ENCODE data around the gene THRB.
A peak's percentile ranks its signal among the peaks of the same experiment; 100 is the strongest.

THRB gene

DNA sequence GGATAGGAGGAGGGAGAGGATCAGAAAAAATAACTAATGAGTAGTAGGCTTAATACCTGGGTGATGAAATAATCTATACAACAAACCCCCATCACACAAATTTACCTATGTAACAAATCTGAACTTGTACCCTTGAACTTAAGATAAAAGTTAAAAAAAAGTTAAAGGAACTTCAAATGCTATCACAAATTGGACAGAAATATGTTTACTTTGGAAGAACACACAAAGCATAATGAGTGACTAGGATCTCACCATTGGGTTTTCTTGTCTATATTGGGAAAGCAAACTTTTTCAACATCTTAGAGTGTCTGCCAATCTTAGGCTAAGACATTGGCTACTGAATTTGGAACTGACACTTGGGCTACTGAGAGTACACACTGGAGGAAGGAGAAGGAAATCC lies 140.4 kb downstream of the THRB start:
- no peak for DNase-seq

DNA sequence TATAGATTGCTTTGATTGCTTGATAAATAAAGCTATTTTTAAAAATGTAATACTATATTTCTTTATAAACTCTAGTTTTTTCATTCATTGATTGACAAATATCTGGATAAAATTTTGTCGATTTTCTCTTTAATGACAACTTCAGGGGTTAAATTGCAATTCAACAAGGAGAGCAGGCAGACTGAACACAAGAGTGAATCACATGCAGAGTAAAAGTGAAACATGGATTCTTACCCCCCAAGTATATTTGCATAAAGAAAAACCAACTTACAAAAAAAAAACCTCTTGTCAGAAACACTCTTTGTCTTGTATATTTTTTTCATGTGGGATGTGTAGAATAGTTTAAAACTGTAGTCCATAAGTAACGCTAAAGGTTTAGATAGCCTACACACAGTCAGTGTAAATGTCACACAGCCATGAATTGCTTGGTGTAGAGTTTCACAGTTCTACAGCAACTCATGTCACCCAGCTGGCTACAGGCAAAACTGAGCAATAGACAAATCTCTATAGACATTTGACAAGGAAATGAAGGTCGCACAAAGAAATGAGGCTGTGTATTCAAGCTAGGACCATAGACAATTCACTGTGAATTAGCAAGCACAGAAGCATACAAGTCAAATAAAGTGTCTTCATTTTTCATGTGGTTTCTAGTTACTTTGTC lies 141.6 kb downstream of the THRB start:
- DNase-seq = no peak

DNA sequence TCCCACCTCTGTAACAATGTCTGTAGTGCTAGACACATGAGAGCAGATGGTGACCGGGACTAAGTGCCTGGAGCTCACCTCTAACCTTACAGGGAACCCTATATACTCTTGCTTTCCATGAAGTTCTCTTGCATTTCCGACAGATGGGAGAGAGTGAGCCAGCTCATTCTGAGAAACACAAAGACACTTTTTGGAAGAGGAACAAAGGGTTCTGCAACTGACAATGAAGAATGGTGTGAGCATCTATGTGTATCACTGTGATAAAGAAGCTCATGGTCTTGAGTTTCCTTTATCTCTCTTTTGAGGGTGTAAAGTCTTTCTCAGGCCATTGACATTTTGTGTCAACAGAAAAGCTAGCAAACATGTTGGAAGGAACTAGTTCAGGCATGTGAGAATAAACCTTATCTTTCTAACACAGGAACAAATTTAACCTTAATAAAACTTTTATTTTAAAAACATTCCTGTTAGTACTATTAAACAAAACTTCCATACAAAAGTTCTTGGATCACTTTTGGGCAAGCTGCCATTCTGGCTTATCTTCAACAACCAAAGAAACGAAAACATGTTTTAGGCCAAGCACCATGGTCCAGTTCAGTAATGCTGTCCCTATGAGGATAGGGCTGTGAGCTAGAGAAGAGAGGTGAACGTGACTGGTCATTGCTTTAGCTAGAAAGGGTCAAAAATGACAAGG lies 142.7 kb downstream of the THRB start:
- DNase-seq = peak in 1 of 56 donors; percentile 15

DNA sequence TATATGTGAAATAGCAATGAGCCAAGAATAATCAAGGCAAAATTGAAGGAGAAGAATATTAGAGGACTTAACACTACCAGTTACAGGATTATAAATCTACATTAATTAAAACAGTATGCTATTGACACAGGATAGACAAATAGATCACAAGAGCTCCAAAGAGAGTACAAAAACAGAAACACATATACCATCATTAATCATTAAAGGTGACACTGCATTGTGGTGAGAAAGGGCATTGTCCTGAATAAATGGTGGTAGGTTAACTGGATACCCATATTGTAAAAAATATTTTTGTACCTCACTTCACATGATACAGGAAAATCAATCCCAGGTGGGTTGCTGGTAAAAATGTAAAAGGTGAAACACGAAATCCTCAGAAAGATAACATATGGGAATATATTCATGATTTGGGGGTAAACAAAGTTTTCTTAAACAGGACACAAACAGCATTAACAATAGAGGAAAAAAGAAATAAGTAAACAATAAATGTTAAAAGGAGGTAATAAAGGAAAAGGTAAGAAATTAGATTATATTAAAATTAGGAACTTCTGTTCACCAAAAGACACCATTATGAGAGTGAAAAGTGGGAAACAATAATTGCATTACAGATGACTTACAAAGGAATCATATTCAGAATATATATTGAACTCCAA lies 145.2 kb downstream of the THRB start:
- no peak for DNase-seq

DNA sequence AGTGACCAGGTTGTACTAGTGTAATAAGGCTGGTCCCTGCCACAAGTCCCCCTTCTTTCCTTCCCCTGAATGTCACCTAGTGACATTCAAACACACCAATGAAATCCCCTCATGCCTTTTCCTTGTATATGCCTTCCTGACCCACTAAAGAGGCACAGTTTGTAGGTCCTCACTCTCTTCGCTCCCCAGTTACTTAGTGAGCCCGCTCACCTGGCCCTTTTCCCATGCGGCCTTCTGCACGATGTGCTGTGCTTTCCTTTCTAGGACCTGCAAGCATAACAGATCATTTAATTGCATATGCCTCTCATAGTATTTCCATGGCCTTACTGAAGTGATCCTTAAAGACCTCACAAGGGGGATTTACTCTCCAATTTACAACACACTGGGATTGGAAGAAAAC lies 146.3 kb downstream of the THRB start:
- DNase-seq = no peak

DNA sequence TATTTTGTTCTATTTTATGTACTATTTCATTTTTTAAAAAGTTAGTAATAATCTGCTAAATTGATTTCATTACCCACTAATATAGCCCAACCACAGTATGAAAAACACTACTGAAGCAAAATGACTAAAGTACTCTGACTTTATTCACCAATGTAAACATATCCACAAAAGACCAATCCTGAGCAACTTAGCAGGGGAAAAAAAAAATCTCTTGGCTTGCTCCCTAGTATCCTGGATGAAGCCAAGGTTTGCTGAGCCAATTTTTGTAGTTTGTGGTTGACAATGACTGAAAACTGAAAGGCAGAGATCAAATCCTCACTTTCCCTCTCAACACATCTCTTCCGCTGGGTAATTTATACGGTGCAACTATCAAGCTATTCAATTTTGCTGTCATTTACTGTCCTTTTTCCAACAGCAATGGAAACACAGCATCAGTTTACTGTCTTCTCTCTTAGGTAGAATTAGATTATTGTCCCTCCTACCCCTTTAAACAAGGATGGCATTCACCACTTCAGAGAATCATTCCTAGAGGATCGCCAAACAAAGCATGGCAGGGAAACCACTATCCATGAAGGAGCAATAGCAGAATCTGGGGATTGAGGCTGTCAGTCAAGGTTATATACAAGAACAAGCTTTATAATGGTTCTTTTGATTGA lies 149.7 kb downstream of the THRB start:
- DNase-seq = no peak

DNA sequence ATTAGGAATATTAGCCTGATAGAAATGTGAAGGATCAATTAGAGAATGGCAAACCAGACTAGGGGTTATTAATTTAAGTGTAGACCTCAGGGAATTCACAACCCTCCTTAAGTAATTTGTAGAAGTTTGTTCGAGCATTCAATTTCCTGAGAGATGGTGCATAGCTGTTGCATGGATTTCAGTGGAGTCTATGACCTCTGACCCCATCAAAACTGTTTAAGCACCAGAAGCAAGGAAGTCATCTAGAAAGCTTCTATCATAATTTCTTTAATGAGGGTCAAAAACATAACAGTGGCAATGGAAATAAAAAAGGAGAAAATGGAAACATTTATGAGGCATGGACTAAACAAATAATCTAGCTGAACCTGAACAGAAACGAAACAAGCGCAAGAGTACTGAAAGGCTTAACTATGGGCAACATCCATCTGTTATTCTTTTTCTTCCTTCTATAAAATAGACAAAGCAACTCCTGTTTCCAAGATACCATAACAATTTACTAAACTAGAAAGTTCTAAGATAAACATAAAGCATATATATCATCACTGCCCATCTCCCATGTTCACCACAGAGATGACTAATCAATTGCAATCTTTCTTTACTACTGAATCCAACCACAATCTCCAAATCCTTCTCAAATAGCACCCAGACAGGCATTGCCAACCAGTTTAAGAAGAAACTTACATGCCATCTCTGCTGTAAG lies 151.4 kb downstream of the THRB start:
- no peak for DNase-seq

DNA sequence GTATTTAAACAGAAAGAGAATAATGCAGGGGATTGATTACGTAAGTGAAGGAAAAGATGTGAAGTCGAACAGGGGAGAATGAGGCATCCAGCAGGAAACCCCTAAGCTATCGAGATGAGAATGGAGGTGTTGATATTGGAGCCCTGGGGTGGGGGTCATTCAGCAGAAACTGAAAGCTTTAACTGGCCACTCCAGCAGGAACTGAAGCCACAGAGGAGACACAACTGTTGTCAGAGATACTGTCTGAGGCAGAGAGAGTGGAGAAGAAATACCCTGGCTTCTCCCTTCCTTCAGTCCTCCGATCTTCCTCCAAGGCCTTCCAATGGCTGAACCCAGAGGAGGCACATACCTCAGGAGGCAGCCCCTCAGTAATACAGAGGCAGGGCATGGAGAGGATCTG lies 152.4 kb downstream of the THRB start:
- no peak for DNase-seq

DNA sequence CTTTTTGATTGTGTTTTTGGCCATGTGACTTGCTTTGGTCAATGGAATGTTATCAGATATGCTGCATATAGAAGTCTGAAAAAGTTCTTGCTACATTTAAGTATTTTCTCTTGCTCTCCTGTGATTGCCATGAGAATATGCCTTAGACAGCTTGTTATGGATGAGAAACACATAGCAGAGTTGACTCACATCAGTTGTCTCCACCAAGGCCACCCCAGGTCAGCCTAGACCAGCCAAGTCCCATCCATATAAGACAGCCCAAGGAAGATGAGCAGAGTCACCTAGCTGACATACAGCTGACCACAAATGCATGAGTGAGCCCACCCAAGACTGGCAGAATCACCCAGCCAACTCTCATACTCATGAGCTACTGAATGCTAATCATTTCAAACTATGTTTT lies 153.0 kb downstream of the THRB start:
- DNase-seq = no peak

DNA sequence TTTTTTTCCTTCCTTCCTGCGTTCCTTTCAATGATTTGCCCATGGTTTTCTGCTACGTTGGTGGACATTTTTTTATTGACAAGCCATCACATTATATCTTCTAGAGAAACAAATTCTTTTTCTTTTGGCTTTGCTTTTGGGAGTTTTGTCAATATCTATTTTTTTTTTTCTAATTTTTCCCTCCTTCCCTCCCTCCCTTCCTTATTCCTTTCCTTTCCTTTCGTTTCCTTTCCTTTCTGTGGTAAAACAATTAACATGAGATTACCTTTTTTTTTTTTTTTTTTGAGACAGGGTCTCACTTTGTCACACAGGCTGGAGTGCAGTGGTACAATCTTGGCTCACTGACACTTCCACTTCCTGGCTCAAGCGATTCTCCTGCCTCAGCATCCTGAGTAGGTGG lies 153.7 kb downstream of the THRB start:
- no peak for DNase-seq

DNA sequence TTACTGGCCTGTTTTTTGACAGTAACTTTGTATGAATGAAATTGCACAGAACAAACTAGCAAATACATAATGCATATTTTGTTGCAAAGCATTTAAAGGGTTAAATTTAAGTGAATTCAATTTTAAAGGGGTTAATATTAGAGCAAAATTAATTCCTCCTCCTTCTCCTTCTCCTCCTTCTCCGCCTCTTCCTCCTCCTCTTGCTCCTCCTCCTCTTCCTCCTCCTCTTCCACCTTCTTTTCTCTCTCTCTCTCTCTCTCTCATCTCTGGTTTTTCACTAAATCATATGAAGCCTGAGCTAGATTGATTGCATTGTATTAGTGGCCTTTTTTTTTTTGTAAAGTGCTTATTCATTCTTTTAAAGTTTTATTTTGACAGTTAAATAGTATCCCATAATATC lies 154.5 kb downstream of the THRB start:
- no peak for DNase-seq

DNA sequence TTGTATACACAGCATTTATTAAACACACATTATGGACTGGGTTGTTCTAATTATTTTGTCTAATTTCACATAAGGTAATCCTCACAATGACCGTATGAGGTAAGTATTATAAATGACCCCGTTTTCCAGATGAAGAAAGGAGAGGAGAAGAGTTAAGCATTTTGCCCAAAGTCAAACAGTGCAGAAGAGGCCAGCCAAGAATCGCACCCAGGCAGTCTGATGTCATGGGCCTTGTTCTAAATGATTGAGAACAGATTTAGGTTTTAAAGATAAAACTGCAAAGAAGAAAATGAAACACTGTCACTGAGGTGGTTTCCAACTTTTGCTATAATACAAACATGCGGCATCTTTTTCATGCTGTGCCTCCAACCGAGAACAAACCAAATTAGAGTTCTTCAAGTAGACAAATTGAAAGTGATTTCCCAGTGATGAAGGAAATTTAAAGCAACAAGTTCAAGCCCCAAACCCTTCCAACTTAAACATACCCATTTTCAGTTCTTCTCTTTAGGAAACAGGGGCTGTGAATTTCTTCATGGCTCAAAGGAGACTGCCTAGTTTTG lies 155.3 kb downstream of the THRB start:
- no peak for DNase-seq

DNA sequence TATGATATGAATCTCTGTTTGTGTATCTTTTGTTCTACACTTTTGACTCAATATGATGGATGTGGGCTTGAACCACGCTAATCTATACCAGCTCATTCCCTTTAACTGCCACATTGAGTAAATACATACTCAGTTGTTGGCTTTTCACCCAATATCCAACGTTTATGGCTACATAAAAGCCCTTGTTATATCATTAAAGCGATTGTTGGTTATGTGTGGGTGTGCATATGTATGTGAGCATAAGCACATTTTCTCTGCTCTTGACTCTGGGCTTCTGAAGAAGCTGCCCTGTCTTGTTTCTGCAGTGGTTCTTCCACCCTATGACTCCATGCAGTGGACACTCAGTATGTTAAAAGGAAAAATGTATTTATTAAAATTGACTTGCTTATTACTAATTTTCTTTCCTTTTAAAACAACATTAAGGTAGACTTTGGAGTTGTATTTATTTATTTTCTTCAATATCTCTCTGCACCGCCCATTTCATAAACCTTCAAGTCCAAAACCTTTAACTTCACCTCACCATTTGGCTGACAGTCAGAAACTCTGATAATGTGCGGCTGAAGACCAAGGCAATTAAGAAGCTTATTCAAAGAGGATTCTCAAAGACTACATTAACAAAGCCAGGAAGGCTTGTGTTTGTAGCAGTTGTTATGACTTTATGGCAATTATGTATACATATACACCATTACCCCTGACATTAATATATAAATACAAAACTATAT lies 156.1 kb downstream of the THRB start:
- no peak for DNase-seq

DNA sequence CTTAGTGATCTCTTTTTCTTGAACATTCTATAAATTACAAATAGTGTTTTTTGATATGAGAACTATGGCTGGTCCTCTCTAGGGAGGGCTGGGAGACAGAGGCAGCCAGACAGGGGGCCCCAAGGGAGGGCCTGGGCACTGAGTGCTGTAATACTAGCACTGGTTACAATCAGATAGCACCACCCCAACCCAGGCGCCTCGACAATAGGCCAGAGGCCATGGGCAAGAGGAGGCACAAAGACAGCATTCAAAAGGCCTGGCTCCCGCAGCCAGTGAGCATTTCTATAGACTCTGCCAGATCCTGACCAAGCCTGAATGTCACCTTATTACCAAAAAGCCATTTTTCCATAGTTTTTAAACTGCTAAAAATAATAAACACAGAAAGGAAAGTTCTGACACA lies 158.5 kb downstream of the THRB start:
- peak in 43 of 56 donors; percentile 1 to 75 (median 32) for DNase-seq

DNA sequence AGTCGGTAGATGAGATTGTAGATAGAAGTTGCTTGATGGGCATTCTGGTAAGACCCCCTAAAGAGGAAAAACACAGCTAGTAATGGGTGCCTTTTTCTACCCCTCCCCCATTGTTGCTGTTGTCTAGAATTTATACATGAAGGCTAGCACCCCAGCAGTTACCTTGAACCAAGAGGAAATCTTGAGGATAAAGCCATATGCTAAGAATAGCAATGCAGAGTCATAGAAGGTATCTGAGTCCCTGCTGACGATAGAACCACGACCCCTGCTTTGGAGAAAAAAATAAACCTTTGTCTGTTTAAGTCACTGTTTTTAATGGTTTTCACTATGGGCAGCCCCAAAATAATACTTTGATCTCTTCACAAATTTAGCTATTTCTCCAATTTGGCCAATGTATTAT lies 162.6 kb downstream of the THRB start:
- no peak for DNase-seq

DNA sequence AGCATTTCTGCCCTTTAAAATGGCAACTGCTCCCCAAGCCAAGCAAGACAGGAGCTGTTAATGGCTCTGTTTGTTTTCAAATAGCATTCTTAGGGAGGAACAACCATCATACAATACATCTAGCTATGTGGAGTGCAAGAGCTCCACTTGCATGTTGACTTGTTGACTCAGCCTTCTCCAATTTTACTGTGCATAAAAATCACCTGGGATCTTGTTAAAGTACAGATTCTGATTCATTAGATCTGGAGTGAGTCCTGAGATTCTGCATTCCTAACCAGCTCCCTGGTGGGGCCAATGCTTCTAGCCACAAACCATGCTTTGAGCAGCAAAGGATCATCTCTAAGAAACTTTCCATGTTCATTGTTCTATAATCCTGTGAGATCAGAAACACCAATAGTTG lies 171.4 kb downstream of the THRB start:
- no peak for DNase-seq

DNA sequence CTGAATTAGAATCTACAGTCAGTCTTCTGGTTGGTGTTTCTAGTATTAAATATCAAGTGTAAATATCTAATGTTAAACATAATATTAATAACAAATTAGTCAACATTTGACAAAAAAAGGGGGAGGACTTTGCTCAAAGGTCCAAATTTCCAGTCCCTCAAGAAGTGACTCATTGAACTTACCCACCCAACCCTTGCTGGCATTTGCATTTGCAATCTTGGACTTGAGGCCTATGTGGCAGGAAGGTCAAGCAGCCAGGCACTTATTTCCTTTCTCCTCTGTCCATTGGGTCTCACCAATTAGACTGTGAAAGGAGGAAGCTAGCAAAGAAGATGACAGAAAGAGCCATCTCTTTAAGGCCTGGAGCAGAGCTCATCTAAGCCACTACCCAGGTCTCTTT lies 174.0 kb downstream of the THRB start:
- no peak for DNase-seq

DNA sequence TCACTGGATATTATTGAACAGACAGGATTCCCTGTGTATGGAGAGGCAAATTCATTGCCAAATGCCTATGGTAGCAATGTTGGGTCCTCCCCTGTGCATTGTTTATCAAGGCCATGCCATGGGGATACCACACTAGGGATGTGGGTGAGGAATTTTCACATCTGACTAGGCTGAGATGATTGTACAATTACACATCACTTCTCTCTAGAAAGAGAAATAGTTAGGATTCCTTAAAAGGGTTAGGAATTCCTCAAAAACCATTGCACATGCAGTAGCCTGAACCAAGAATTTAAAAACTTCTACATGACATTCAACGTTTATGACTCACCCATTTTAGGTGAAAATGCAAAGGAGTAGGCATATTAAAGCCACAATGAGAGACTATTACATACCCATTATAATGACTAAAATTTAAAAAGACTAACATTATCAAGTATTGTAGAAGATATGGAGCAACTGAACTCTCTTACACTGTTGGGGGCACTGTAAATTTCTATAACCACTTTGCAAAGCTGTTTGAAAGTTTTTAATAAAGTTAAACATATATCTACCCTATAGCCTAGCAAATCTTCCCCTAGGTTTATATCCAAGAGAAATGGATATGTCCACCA lies 175.9 kb downstream of the THRB start:
- DNase-seq = no peak

DNA sequence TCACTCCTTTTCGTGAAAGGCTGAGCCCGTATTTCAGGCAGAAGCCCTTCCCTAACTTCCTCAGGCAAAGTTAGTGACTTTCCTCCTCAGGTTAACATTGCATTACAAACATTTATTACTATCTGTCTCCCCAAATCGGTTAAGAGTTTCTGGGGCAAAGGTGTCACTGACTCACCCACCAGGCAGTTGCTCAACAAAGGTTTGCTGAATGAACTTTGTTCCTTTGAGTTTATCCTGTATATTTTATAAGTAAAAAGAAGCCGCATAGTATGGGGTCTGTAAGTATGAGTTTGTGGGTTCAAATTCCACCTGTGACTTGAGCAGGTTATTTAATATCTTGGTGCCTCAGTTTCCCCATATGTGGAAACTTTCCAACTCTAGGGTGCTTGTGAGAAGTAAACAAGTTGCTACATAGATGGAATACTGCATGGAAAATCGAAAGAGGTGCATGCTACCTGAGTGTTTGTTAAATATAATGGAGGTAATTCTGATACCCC lies 177.7 kb downstream of the THRB start:
- no peak for DNase-seq

DNA sequence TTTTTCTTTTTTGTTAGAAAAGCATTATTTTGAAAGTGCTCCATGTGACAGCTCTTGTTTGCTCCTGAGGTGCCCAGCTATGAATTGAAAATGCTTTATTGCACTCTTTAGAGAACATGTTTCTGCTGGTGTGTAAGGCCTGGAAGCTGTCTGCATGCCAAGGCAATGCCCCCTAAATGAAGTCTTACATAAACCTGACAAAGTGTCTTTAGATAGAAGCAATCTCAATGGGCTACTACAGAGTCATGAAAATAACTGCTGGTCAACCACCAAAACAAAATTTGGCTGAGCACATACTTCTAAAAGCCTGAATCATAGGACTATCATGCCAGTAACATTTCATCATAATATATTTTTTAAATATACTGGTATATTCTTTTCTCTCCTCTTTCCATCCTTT lies 178.7 kb downstream of the THRB start:
- no peak for DNase-seq

Data from nucleus accumbens (tissue), 56 donors.